ENCODE results near the gene EAPP. TPM values are rescaled to one million over a fixed set of nuclear protein-coding genes. Genes with fewer than 3 reads are reported as not detected.
A peak's percentile ranks its signal among the peaks of the same experiment; 100 is the strongest.

The EAPP gene
- total and polyA plus RNA-seq, 2 of the 13 experiments (the other 11 are each of a cell fraction or from before 2014, with no cell fraction given), result 68.7 to 110 TPM

GRCh38 chr14:34539407-34540180, at the start of gene EAPP (continued):
- peak; percentile 100 for TF ChIP-seq HMGXB4 (CRISPR knock-in tag; IDR thresholded peaks at IDR 0.05; ENCODE audit: borderline replicate concordance in 1 of 2, low read depth in 1 of 2)
- peak; percentile 97 for TF ChIP-seq KLF13 (CRISPR knock-in tag; IDR thresholded peaks at IDR 0.05)
- peak; percentile 98 for TF ChIP-seq ETV6 (CRISPR knock-in tag; conservative IDR thresholded peaks at IDR 0.05)
- peak; percentile 94 for TF ChIP-seq NR0B2 (CRISPR knock-in tag; IDR thresholded peaks at IDR 0.05)
- TF ChIP-seq LCORL (IDR thresholded peaks at IDR 0.05), result peak; percentile 57; the same call in 1 of the 2 replicates
- TF ChIP-seq LCORL (CRISPR knock-in tag; IDR thresholded peaks at IDR 0.05), result peak; percentile 97
- peak; percentile 97; the same call in 1 of the 2 replicates for TF ChIP-seq ZFP37 (CRISPR knock-in tag; IDR thresholded peaks at IDR 0.05; ENCODE audit: borderline replicate concordance)
- no peak for TF ChIP-seq NBN (conservative IDR thresholded peaks at IDR 0.05)
- peak; percentile 96; the same call in 2 of the 3 replicates for TF ChIP-seq MXI1 (IDR thresholded peaks at IDR 0.05; ENCODE audit: borderline replicate concordance, low read depth, low read length)
- peak; percentile 96 for TF ChIP-seq ZIK1 (CRISPR knock-in tag; IDR thresholded peaks at IDR 0.05; ENCODE audit: borderline replicate concordance, low read depth)
- TF ChIP-seq DPF2 (CRISPR knock-in tag; IDR thresholded peaks at IDR 0.05; ENCODE audit: borderline replicate concordance, low read depth), result peak; percentile 69; the same call in 1 of the 2 replicates
- TF ChIP-seq RAD21 (CRISPR knock-in tag; IDR thresholded peaks at IDR 0.05), result peak; percentile 79
- no peak; the same call in 1 of the 2 replicates for TF ChIP-seq ZNF20 (CRISPR knock-in tag; IDR thresholded peaks at IDR 0.05)
- peak; percentile 83; the same call in 1 of the 2 replicates for TF ChIP-seq TFDP1 (CRISPR knock-in tag; IDR thresholded peaks at IDR 0.05; ENCODE audit: borderline replicate concordance)
- TF ChIP-seq FOXC1 (CRISPR knock-in tag; IDR thresholded peaks at IDR 0.05; ENCODE audit: borderline replicate concordance), result peak; percentile 100
- peak; percentile 99 for TF ChIP-seq KDM2A (CRISPR knock-in tag; IDR thresholded peaks at IDR 0.05; ENCODE audit: borderline replicate concordance, low read depth)
- TF ChIP-seq TFDP2 (CRISPR knock-in tag; IDR thresholded peaks at IDR 0.05), result peak; percentile 92
- peak; percentile 94 for TF ChIP-seq RBM22 (optimal IDR thresholded peaks at IDR 0.05; ENCODE audit: low read length)
